T-helper 1 cell (primary cell): ENCODE measurements around the gene EGFL6.

Experiments used
- DNase-seq, 5 donors: peaks; one replicate each; pipeline ENCODE4 v3.0.0-alpha.2; 2012 to 2020
- total RNA-seq, 4 donors: gene quantifications; one replicate each; lab custom pipeline; 2026; lab: John Stamatoyannopoulos, UW

Gene EGFL6, protein sequence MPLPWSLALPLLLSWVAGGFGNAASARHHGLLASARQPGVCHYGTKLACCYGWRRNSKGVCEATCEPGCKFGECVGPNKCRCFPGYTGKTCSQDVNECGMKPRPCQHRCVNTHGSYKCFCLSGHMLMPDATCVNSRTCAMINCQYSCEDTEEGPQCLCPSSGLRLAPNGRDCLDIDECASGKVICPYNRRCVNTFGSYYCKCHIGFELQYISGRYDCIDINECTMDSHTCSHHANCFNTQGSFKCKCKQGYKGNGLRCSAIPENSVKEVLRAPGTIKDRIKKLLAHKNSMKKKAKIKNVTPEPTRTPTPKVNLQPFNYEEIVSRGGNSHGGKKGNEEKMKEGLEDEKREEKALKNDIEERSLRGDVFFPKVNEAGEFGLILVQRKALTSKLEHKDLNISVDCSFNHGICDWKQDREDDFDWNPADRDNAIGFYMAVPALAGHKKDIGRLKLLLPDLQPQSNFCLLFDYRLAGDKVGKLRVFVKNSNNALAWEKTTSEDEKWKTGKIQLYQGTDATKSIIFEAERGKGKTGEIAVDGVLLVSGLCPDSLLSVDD
- 0 to 0.15 (median 0.10) reads per million in 4 donors for total RNA-seq

DNA sequence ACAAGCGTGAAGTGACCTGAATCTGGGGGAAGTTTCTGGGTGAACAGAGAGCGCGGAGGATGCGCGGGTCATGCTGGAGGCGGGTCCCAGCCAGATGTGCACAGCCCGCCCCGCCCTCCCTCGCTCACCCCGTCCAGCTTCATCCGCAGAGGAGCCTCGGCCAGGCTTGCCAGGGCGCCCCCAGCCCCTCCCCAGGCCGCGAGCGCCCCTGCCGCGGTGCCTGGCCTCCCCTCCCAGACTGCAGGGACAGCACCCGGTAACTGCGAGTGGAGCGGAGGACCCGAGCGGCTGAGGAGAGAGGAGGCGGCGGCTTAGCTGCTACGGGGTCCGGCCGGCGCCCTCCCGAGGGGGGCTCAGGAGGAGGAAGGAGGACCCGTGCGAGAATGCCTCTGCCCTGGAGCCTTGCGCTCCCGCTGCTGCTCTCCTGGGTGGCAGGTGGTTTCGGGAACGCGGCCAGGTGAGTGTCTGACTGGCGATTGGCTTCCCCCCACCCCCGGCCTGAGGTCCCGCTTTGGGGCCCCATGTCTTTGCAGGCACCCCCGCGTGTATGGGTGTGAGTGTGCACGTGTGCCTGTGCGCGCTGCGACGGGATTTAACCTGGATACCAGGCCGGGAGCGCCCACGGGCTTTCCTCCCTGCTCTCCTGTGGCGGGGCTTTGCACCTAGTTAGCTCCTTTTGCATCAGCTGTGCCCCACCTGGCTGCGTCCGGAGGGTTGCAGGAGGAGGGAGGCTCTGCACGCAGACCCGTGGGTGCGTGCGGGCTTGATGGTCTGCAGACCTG is at the start of gene EGFL6:
Gene EGFL6, plus strand, starts transcription at position 123 of the 782 bp plus-strand sequence. Its CDS starts 261 bp downstream, at position 384.
- peak in 1 of 5 donors; percentile 15 for DNase-seq

GRCh38 chrX:13520351-13520750 is 49.0 kb upstream of the EGFL6 start:
- DNase-seq = no peak

DNA sequence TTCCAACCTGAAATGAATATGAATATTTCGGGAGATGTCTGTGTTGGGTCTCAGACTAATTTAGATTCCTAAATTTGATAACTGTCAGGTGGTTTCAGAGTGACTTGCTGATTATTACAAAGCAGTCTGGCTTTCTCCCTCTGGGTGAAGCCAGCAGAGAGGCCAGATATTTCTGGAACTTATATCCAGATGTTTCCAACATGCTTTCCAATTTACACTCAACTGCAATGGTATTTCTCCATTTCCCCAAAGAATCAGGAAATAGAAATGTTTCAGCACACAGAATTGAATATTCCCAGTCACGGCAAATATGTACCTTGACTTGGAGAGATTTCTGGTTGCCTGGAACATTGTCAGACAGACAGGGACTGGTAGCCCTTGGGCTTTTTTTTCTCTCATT is 48.5 kb upstream of the EGFL6 start:
- DNase-seq = no peak

GRCh38 chrX:13522811-13523210 is 46.6 kb upstream of the EGFL6 start:
- no peak for DNase-seq

GRCh38 chrX:13533726-13534125 is 35.7 kb upstream of the EGFL6 start:
- no peak for DNase-seq

- DNase-seq = no peak
Observed at GRCh38 chrX:13535376-13536165, 33.8 kb upstream of the EGFL6 start.

- DNase-seq = no peak
Observed at GRCh38 chrX:13536551-13536950, 32.9 kb upstream of the EGFL6 start.

GRCh38 chrX:13538414-13538813 is 31.0 kb upstream of the EGFL6 start:
- DNase-seq = no peak

DNA sequence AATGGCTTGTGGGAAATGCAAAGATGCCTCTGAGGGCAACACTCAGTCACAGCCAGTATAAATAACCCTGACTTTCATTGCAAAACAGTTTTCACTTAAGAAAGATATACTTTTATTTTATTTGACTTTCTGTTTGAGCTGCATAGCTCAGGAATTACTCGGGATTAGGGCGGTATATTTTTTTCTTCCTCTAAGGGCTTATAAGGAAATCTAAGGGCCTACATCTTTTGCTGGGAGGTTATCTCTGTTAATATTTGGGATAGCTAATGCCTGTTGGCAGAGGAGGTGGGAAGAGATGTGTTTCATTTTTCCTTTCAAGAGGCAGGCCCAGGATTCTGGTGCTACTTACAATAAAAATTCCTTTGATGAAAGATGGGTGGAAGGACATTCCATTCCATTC is 28.8 kb upstream of the EGFL6 start:
- no peak for DNase-seq

DNA sequence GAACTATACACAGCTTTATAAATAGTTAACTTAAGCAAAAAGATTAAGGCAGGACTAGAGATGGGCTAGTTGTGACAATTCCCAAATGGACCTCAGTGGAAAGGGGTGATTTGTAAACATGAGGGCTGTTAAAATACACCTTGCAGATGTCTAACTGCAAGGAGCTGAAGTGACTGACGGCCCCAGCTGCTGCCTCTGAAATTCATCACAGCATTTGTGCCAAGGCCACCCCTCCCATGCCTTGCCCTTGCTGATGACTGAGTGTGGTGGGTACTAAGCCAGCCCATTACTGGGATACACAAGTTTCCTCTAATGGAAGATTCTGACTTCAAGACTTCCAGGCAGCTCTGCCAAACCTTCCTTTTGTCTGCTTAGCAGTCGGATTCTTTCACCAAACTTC is 23.7 kb upstream of the EGFL6 start:
- no peak for DNase-seq

GRCh38 chrX:13547671-13548070 is 21.7 kb upstream of the EGFL6 start:
- no peak for DNase-seq

DNA sequence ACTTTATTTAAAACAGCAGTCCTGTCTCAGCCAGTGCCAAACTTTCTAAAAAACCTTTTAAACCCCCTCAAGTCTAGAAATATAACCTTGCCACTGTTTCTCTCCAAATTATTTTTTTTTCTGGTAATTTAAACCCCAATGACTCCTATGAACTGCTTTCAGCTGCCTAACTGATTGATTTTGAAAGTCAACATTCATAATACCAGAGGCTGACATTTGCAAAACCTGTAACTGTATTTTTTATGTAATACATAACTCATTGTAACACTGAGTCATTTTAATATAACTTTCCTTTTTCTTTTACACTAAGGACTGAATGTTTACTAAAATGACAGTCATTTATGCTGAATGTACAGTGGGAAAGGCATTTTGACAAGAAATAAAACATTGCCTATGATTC is 19.1 kb upstream of the EGFL6 start:
- peak in 1 of 5 donors; percentile 19 for DNase-seq

- no peak for DNase-seq
Observed at GRCh38 chrX:13551610-13552009, 17.8 kb upstream of the EGFL6 start.

- no peak for DNase-seq
Observed at GRCh38 chrX:13552892-13553291, 16.5 kb upstream of the EGFL6 start.

DNA sequence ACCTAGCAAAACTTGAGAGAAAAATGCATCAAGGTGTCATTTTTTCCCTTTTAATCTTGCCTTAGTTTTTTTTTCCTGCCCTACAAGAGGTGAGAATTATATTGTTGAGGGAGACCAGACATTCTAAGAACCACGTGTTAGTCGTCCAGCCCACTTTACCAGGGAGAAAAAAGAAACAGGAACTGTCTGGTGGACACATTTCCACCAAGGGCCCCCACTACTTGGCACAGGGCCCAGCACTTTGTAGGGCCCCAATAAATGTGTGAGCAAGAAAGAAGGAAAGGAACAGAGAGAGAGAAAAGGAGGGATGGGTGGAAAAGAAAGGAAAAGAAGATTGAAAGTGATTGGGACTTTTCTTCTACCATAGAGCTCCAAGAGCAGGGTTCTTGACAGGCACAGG is 3.9 kb upstream of the EGFL6 start:
- DNase-seq = no peak

DNA sequence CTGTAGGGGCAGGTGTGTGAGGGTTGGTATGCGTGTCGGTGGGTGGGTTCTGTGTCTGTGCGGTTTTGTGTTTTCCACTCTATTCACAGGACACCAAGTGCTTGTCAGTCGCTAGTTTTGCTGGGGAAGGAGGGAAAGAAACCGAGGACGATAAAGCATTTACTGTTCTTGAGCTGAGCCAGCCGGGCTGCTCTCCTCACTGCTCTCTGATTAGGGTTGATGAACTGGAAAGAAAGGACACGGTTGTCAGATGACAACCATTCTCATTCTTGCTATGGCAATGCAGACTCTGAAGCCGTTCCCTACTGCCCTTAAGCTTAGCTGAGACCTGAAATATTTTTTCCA is 832 bp downstream of the EGFL6 start:
- DNase-seq = no peak

DNA sequence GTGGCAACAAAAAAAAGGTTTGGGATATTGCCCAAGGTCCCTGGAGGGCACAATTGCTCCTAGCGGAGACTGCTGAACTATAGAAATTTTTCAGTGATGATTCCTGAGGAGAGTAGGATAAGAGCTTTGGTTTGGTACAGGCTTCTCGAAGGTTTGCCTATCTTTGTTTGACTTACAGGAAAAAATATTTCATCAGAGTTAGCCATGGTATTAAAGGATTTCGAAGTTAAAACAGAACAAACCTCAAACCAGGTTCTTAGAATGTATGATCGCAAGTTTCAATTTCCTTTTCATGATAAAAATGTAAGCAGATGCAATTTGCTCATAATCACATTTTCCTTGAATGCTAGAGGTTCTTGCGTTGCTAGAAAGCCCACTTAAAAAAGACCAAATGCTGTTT is 1.7 kb downstream of the EGFL6 start:
- DNase-seq = no peak

- peak in 1 of 5 donors; percentile 24 for DNase-seq
Observed at GRCh38 chrX:13574600-13574999, 5.2 kb downstream of the EGFL6 start.

DNA sequence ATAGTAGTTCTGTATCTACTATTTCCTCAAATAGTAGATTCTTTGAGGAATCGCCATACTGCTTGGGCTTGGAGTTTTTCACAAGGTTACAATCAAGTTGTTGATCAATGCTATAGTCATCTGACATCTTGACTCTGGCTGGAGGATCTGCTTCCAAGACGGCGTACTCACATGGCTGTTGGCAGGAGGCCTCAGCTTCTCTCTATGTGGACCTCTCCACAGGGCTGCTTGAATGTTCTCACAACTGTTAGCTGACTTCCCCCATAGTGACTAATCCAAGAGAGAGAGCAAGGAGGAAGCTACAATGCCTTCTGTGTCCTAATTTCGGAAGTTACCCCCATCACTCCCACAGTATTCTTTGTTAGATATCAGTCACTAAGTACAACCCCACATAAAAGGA is 10.3 kb downstream of the EGFL6 start:
- DNase-seq = no peak

- DNase-seq = no peak
Observed at GRCh38 chrX:13581554-13581953, 12.2 kb downstream of the EGFL6 start.

- DNase-seq = no peak
Observed at GRCh38 chrX:13587786-13588477, 18.5 kb downstream of the EGFL6 start.

DNA sequence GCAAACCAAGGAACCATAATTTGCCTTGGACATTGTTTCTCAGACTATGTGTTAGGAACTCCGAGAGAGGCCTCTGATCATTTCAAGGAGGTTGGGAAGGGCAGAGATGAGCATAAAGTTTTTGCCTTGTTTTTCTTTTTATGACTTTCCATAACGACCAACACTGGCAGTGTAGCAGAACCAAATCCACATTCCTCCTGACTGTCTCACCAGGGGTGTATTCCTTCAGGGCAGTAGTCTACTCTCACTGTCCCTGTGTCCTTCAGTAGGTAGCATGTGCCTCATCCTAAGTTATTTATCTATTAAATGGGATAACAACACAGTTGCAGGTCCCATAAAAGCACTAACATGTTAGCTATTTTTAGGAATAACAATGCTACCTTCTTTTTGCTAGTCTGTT is 20.8 kb downstream of the EGFL6 start:
- DNase-seq = no peak
